ENCODE data around the gene TYW5.

The TYW5 gene

GRCh38 chr2:199973703-199974102 lies 18.4 kb upstream of the TYW5 start:
- no peak for DNase-seq (ENCODE audit: low read depth)

- DNase-seq (ENCODE audit: low read depth), result no peak
Observed at GRCh38 chr2:199972088-199972626, 16.9 kb upstream of the TYW5 start.

- DNase-seq (ENCODE audit: low read depth), result no peak
Observed at GRCh38 chr2:199968126-199968525, 12.8 kb upstream of the TYW5 start.

- no peak for DNase-seq (ENCODE audit: low read depth)
Observed at GRCh38 chr2:199966976-199967375, 11.7 kb upstream of the TYW5 start.

GRCh38 chr2:199966405-199966804 lies 11.1 kb upstream of the TYW5 start:
- DNase-seq (ENCODE audit: low read depth), result no peak

GRCh38 chr2:199962203-199962602 lies 6.9 kb upstream of the TYW5 start:
- DNase-seq (ENCODE audit: low read depth), result no peak

GRCh38 chr2:199958014-199958413 lies 2.7 kb upstream of the TYW5 start:
- DNase-seq (ENCODE audit: low read depth), result no peak

GRCh38 chr2:199956062-199956380 lies 730 bp upstream of the TYW5 start:
- DNase-seq (ENCODE audit: low read depth), result no peak

- no peak for DNase-seq (ENCODE audit: low read depth)
Observed at GRCh38 chr2:199955007-199955338, 318 bp downstream of the TYW5 start.

- DNase-seq (ENCODE audit: low read depth), result no peak
Observed at GRCh38 chr2:199951023-199951422, 4.3 kb downstream of the TYW5 start.

GRCh38 chr2:199950396-199950795 lies 4.9 kb downstream of the TYW5 start:
- no peak for DNase-seq (ENCODE audit: low read depth)

GRCh38 chr2:199946836-199947235 lies 8.5 kb downstream of the TYW5 start:
- DNase-seq (ENCODE audit: low read depth), result no peak

GRCh38 chr2:199946196-199946595 lies 9.1 kb downstream of the TYW5 start:
- DNase-seq (ENCODE audit: low read depth), result no peak

- DNase-seq (ENCODE audit: low read depth), result no peak
Observed at GRCh38 chr2:199943373-199943772, 11.9 kb downstream of the TYW5 start.

GRCh38 chr2:199940373-199940772 lies 14.9 kb downstream of the TYW5 start:
- DNase-seq (ENCODE audit: low read depth), result no peak

- no peak for DNase-seq (ENCODE audit: low read depth)
Observed at GRCh38 chr2:199936554-199936953, 18.7 kb downstream of the TYW5 start.

- DNase-seq (ENCODE audit: low read depth), result no peak
Observed at GRCh38 chr2:199933466-199933865, 21.8 kb downstream of the TYW5 start.

- DNase-seq (ENCODE audit: low read depth), result no peak
Observed at GRCh38 chr2:199932312-199932855, 22.9 kb downstream of the TYW5 start.

- DNase-seq (ENCODE audit: low read depth), result no peak
Observed at GRCh38 chr2:199929262-199929661, 26.0 kb downstream of the TYW5 start.

GRCh38 chr2:199928626-199929025 lies 26.7 kb downstream of the TYW5 start:
- no peak for DNase-seq (ENCODE audit: low read depth)

GRCh38 chr2:199928226-199928625 lies 27.1 kb downstream of the TYW5 start:
- no peak for DNase-seq (ENCODE audit: low read depth)

- no peak for DNase-seq (ENCODE audit: low read depth)
Observed at GRCh38 chr2:199926806-199927205, 28.5 kb downstream of the TYW5 start.

GRCh38 chr2:199923924-199924323 lies 31.4 kb downstream of the TYW5 start:
- DNase-seq (ENCODE audit: low read depth), result no peak

GRCh38 chr2:199922856-199923255 lies 32.4 kb downstream of the TYW5 start:
- DNase-seq (ENCODE audit: low read depth), result no peak

GRCh38 chr2:199916980-199917379 lies 38.3 kb downstream of the TYW5 start:
- no peak for DNase-seq (ENCODE audit: low read depth)

Measured in stimulated activated CD8-positive, alpha-beta memory T cell treated with anti-CD3 and anti-CD28 coated beads, Interleukin-15, amount 100 ng/mL, for 1 hour (primary cell).